GM18511 (cell line): ENCODE measurements around the gene PRAMEF14.
"Not testable (repeated sequence)": the region's sequence is repeated elsewhere in the genome, so short reads cannot be mapped to it uniquely, and the experiment has no call there.

ENCODE experiments used
- ATAC-seq: cut with Tn5 transposase; IDR thresholded peaks from one replicate; pipeline ENCODE4 v1.9.1; 2021; ENCODE audit warnings: mild to moderate bottlenecking, moderate library complexity; ENCODE audit not compliant: unreplicated experiment

PRAMEF14 gene, protein sequence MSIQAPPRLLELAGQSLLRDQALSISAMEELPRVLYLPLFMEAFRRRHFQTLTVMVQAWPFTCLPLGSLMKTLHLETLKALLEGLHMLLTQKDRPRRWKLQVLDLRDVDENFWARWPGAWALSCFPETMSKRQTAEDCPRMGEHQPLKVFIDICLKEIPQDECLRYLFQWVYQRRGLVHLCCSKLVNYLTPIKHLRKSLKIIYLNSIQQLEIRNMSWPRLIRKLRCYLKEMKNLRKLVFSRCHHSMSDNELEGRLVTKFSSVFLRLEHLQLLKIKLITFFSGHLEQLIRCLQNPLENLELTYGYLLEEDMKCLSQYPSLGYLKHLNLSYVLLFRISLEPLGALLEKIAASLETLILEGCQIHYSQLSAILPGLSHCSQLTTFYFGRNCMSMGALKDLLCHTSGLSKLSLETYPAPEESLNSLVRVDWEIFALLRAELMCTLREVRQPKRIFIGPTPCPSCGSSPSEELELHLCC

DNA sequence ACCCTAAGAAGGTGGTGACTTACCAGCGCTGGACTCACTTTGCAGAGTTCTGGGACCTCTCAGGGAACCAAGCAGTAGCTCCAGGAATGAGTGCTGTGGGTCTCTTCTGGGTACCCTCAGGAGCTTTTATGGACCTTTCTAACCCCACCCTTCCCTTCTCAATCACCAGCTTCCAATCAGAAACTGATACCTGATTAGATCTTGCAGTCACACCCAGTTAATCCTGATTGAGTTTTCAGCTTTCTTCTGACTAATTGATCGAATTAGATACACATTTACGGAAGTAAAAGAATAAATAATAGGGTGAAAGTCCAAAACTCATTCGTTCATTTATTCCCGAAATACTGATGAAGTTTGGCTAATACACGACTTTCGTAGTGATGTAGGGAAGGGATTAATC, at the start of gene PRAMEF14:
Gene PRAMEF14 (minus strand): TSS at position 101 of the 400 bp plus-strand sequence. CDS start 1,820 bp downstream, outside the sequence.
- ATAC-seq: not testable (repeated sequence)

DNA sequence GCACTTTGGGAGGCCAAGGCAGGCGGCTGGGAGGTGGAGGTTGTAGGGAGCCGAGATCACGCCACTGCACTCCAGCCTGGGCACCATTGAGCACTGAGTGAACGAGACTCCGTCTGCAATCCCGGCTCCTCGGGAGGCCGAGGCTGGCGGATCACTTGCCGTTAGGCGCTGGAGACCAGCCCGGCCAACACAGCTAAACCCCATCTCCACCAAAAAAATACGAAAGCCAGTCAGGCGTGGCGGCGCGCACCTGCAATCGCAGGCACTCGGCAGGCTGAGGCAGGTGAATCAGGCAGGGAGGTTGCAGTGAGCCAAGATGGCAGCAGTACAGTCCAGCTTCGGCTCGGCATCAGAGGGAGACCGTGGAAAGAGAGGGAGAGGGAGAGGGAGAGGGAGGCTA, 48.4 kb upstream of the PRAMEF14 start:
- not testable (repeated sequence) for ATAC-seq

DNA sequence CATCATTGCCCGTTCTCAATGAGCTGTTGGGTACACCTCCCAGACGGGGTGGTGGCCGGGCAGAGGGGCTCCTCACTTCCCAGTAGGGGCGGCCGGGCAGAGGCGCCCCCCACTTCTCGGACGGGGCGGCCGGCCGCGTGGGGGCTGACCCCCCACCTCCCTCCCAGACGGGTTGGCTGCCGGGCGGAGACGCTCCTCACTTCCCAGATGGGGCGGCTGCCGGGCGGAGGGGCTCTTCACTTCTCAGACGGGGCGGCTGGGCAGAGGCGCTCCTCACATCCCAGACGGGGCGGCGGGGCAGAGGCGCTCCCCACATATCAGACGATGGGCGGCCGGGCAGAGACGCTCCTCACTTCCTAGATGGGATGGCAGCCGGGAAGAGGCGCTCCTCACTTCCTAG, 47.8 kb upstream of the PRAMEF14 start:
- not testable (repeated sequence) for ATAC-seq

GRCh38 chr1:13393004-13393403, 46.1 kb upstream of the PRAMEF14 start:
- ATAC-seq: not testable (repeated sequence)

- not testable (repeated sequence) for ATAC-seq
Observed at GRCh38 chr1:13389332-13389731, 42.4 kb upstream of the PRAMEF14 start, which contains the start of gene PRAMEF17. TSS of gene PRAMEF17 (plus strand) at chr1:13389632. CDS start at chr1:13389658, 26 bp downstream.

DNA sequence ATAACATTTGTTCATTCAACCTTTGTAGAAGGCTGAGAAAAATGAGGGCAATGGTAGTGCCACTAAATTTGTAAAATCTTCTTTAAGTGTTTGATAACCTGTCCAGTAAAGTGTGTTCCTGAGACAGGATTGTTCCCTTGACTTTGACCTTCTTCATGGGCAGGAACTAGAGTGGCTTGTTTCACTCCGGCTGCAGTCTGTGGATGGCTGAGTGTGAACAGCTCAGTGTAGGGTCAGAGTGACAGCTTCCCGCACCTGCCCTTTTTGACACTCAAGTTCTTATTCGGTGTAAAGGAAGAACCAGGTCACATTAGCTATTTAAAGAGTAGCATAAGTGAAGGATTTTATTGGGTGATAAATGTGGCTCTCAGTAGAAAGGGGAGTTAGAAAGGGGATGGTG, 33.4 kb upstream of the PRAMEF14 start:
- ATAC-seq: not testable (repeated sequence)

GRCh38 chr1:13378983-13379382, 32.0 kb upstream of the PRAMEF14 start:
- not testable (repeated sequence) for ATAC-seq

- ATAC-seq: not testable (repeated sequence)
Observed at GRCh38 chr1:13368544-13368943, 21.6 kb upstream of the PRAMEF14 start.

DNA sequence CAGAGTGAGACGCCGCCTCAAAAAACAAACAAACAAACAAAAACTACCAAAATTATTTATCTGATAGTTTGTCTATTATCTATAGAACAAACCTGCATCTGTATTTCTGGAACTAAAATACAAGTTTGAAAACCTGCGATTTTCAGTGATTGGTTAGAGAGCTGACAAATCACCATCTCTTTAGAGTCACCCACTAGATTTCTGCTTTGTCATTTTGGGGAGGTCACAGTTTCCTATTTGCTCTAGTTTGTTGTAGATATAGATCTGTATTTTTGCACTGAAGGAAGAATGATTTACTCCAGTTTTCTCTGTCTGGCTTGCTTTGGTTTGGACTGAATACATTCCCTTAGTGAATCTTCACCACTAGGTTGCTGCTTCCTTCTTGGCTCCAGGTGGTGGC, 19.6 kb upstream of the PRAMEF14 start:
- not testable (repeated sequence) for ATAC-seq

DNA sequence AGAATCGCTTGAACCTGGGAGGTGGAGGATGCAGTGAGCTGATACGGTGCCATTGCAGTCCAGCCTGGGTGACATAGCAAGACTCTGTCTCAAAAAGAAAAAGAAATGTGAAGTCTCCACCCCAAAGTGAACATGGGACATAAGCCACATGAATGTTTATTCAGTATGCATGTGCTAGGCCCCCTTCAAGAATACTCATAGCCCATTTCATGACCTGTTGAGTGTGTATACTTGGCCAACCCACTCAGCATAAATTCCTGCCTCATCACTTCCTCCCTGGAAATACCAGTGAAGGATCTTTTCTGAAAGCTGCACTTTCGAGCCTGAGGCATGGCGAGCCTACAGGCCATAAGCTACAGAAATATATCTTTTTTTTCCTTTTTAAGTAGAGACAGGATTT, 18.0 kb upstream of the PRAMEF14 start:
- not testable (repeated sequence) for ATAC-seq

DNA sequence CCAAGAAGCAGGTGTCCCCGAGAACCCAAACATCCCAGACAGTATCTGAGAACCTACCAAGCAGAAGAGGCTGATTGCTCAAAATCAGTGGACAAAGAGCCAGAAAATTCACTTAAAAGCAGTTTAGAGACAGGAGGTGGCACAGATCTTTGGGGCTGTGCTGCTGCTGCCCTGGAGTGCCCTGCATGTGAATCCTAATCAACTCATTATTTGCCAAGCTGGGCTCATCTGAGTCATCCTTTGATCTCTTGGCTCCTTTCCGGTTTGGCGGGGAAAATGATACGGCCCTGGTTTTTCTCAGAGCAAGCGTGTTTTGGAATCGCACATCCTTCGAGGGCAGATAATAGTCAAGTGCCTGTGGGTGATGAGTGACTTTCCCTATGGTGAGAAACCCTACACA, 15.4 kb upstream of the PRAMEF14 start:
- not testable (repeated sequence) for ATAC-seq

DNA sequence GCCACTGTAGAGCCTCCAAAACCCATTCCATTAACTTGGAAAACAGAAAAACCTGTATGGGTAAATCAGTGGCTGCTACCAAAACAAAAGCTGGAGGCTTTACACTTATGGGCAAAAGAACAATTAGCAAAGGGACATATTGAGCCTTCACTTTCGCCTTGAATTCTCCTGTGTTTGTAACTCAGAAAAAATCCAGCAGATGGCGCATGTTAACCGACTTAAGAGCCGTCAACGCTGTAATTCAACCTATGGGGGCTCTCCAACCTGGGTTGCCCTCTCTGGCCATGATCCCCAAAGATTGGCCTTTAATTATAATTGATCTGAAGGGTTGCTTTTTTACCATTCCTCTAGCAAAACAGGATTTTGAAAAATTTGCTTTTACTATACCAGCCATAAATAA, 9.8 kb upstream of the PRAMEF14 start:
- ATAC-seq: not testable (repeated sequence)

DNA sequence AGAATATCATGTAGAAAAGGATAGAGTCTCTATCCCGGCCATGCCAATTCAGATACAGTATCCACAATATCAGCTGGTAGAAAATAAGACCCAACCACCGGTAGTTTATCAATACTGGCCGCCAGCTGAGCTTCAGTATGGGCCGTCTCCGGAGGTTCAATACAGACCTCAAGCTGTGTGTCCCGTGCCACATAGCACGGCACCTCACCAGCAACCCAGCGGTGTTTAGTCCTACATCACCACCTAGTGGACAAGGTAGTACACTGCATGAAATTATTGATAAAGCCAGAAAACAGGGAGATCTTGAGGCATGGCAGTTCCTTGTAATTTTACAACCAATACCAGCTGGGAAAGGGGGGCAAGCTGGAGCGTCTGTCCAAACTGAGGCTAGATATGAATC, 7.5 kb upstream of the PRAMEF14 start:
- ATAC-seq: not testable (repeated sequence)

DNA sequence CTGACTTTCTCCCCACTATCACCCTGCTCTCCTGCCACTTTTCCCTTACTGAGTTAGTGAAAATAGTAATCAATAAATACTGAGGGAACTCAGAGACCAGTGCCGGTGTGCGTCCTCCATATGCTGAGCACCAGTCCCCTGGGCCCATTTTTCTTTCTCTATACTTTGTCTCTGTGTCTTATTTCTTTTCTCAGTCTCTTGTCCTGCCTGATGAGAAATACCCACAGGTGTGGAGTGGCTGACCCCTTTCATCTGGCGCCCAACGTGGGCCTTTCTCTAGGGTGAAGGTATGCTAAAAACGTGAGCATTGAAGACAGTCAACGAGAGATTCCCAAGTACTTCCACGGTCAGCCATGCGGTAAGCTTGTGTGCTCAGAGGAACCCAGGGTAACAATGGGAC, 6.5 kb upstream of the PRAMEF14 start:
- ATAC-seq: not testable (repeated sequence)

- not testable (repeated sequence) for ATAC-seq
Observed at GRCh38 chr1:13342496-13342895, 4.4 kb downstream of the PRAMEF14 start.

GRCh38 chr1:13315281-13315680, 31.7 kb downstream of the PRAMEF14 start, which contains the start of gene PRAMEF15:
TSS of gene PRAMEF15 (plus strand) at chr1:13315581. CDS start at chr1:13318408, 2,827 bp downstream.
- not testable (repeated sequence) for ATAC-seq

- ATAC-seq: not testable (repeated sequence)
Observed at GRCh38 chr1:13303239-13303638, 43.7 kb downstream of the PRAMEF14 start, which contains the start of gene PRAMEF33. TSS of gene PRAMEF33 (plus strand) at chr1:13303539. CDS start at chr1:13305955, 2,416 bp downstream.

DNA sequence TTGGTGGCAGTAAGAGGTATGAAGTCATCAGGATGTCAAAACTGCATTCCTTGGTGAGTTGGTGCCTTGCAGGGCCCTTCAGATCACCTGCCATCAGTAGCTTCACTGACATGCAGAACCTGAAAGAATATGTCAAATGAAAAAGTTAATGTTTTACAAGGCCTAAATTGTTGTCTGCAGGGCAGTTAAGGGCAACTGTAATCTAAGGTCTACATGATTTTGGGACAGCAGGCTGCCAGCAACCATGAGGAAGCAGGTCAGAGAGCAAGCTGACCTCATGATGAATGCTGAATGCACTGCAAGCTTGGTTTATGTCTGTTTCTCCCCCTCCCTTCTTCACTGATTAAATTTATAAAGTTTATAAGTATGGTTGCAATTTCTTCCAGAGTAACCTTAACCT, 44.7 kb downstream of the PRAMEF14 start:
- ATAC-seq: not testable (repeated sequence)

DNA sequence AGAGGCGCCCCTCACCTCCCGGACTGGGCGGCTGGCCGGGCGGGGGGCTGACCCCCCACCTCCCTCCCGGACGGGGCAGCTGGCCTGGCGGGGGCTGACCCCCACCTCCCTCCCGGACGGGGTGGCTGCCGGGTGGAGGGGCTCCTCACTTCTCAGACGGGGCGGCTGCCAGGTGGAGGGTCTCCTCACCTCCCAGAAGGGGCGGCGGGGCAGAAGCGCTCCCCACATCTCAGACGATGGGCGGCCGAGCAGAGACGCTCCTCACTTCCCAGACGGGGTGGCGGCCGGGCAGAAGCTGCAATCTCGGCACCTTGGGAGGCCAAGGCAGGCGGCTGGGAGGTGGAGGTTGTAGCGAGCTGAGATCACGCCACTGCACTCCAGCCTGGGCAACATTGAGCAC, 48.2 kb downstream of the PRAMEF14 start:
- ATAC-seq: not testable (repeated sequence)

DNA sequence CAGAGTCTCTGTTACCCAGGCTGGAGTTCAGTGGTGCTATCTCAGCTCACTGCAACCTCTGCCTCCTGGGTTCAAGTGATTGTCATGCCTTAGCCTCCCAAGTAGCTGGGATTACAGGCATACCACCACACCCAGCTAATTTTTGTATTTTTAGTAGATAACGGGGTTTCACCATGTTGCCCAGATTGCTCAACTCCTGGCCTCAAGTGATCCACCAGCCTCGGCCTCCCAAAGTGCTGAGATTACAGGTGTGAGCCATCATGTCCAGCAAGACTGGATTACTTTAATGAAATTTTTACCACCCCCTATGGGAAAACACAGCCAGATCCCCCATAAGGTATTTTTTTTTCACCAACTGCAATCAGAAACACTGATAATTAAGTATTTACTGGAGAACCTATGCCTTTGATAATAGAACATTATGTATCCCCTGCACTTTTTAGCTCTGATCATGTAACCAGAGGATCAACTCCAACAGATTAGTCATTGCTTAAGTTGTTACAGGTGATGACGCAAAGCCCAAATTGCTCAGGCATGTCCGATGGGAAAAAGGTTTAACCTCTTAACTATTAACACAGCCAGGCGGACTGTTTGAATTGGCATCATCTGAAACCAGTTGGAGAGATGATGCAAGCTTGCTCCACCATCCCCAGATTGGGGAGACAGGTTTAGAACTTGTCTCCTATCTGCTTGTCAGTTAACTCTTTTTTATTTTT, 49.6 kb downstream of the PRAMEF14 start:
- not testable (repeated sequence) for ATAC-seq
